AG08396 (cell line): Measurements from ENCODE around the gene DNM3.

Experiments
- DNase-seq: peaks from one replicate; pipeline ENCODE4 v3.0.0; 2012; ENCODE audit warnings: low spot score, mixed read lengths

DNM3 gene

GRCh38 chr1:172177849-172178248 lies 336.6 kb downstream of the DNM3 start:
- no peak for DNase-seq

- no peak for DNase-seq
These were observed 337.6 kb downstream of the DNM3 start for GRCh38 chr1:172178886-172179285.

- DNase-seq, result no peak
These were observed 338.6 kb downstream of the DNM3 start for GRCh38 chr1:172179918-172180317.

GRCh38 chr1:172180501-172181285 lies 339.4 kb downstream of the DNM3 start:
- peak; percentile 27 for DNase-seq

GRCh38 chr1:172184506-172185191 lies 343.4 kb downstream of the DNM3 start:
- DNase-seq, result no peak

- no peak for DNase-seq
These were observed 343.9 kb downstream of the DNM3 start for GRCh38 chr1:172185211-172185610.

- no peak for DNase-seq
These were observed 344.7 kb downstream of the DNM3 start for GRCh38 chr1:172185996-172186395.

GRCh38 chr1:172201572-172201971 lies 360.3 kb downstream of the DNM3 start:
- no peak for DNase-seq

- DNase-seq, result peak; percentile 26
These were observed 362.0 kb downstream of the DNM3 start for GRCh38 chr1:172203135-172203823.

GRCh38 chr1:172203902-172204301 lies 362.6 kb downstream of the DNM3 start:
- DNase-seq, result no peak

GRCh38 chr1:172206256-172206655 lies 365.0 kb downstream of the DNM3 start:
- DNase-seq, result no peak

- DNase-seq, result no peak
These were observed 367.3 kb downstream of the DNM3 start for GRCh38 chr1:172208635-172209034.

GRCh38 chr1:172211221-172211620 lies 369.9 kb downstream of the DNM3 start:
- no peak for DNase-seq

GRCh38 chr1:172212124-172212523 lies 370.8 kb downstream of the DNM3 start:
- no peak for DNase-seq

- DNase-seq, result no peak
These were observed 373.7 kb downstream of the DNM3 start for GRCh38 chr1:172215006-172215405.

- no peak for DNase-seq
These were observed 378.7 kb downstream of the DNM3 start for GRCh38 chr1:172219966-172220365.

- no peak for DNase-seq
These were observed 379.1 kb downstream of the DNM3 start for GRCh38 chr1:172220376-172220775.

GRCh38 chr1:172221436-172221835 lies 380.1 kb downstream of the DNM3 start:
- no peak for DNase-seq

- no peak for DNase-seq
These were observed 383.6 kb downstream of the DNM3 start for GRCh38 chr1:172224871-172225270.

GRCh38 chr1:172229942-172230341 lies 388.6 kb downstream of the DNM3 start:
- DNase-seq, result no peak

- DNase-seq, result no peak
These were observed 389.2 kb downstream of the DNM3 start for GRCh38 chr1:172230526-172230925.

GRCh38 chr1:172236958-172237357 lies 395.7 kb downstream of the DNM3 start:
- no peak for DNase-seq

- no peak for DNase-seq
These were observed 396.9 kb downstream of the DNM3 start for GRCh38 chr1:172238158-172238557.
